ENCODE data around the gene TREML1.

TREML1 gene

GRCh38 chr6:41177695-41178094, 23.5 kb upstream of the TREML1 start:
- DNase-seq (ENCODE audit: low spot score): no peak

DNA sequence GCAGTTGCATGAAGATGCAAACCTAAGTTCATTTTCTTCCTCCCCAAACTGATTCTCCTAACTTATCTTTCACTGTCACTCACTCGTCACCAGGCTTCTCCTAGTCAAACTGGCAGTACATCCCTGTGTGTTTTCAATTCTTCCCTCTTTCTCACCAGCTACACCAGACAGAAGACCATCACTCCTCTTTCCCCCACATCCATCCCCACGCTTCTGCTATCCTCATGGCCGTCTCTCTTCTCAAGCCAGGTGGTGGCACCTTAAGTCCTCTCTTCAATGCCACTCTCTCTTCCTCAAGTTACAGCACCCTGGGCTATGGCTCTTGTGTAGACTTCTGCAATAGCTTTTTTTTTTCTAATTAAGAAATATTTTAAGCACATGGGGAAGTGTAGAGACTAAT, 23.1 kb upstream of the TREML1 start:
- no peak for DNase-seq (ENCODE audit: low spot score)

DNA sequence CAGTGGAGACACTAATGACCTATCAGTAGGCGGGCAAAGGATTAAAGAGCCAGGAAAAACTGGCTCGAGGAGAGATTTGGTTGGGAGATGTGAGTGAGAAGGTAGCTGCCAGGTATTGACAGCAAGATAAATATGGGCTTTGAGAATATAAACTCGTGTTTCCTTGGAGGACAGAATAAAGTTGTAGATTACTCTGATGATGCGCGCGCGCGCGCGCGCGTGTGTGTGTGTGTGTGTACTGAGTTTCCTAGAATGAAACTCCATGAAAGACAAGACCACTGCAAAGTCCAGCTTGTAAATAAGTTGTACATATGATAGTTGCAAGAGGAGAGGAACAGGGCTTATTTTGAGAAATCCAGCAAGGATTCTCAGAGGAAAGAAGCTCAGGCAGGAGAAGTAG, 22.0 kb upstream of the TREML1 start:
- DNase-seq (ENCODE audit: low spot score): no peak

DNA sequence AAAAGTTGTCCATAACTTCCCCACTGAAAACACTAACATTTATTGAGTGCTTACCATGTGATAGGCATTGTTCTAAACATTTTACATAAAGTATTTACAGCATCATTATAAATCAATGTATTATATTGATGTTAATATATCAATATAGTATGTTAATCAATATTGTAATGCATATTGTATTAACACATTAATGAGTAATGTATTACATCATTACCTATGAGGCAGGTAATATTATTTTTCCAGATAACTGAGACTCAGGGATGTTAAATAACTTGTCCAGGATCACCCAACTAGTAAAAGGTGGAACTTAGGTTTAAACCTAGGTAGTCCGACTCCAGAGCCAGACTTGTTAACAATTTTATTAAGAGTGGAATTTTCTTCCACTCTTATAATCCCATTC, 20.9 kb upstream of the TREML1 start:
- DNase-seq (ENCODE audit: low spot score): no peak

- no peak for DNase-seq (ENCODE audit: low spot score)
These were observed 20.5 kb upstream of the TREML1 start for GRCh38 chr6:41174610-41175009.

GRCh38 chr6:41171908-41172307, 17.8 kb upstream of the TREML1 start:
- no peak for DNase-seq (ENCODE audit: low spot score)

DNA sequence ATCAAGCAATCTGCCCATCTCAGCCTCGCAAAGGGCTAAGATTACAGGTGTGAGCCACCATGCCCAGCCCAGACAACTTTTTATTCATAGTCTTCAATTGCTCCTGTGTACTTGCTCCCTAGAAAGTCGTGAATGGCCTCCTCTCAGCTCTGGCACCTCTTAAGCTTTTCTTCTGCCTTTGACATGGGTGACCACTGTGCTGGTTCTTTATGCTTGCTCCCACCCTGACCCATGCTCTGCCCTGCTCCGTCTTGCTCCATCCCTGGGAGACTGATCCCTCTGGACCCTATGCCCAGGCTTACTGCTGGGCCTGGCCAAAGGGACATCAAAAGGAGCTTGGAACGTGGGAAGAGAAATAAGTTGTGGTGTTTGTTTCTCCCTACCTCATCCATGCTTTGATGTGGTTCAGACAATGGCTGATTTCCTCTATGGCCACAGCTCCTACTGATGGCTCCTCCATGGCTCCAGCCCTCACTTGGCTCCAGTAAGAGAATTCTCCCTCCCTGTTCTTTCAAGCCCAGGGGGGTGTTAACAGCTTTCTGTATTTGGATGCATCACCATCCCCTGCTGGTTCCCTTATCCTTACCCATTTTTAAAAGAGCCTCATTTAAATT, 16.5 kb upstream of the TREML1 start:
- no peak for DNase-seq (ENCODE audit: low spot score)

DNA sequence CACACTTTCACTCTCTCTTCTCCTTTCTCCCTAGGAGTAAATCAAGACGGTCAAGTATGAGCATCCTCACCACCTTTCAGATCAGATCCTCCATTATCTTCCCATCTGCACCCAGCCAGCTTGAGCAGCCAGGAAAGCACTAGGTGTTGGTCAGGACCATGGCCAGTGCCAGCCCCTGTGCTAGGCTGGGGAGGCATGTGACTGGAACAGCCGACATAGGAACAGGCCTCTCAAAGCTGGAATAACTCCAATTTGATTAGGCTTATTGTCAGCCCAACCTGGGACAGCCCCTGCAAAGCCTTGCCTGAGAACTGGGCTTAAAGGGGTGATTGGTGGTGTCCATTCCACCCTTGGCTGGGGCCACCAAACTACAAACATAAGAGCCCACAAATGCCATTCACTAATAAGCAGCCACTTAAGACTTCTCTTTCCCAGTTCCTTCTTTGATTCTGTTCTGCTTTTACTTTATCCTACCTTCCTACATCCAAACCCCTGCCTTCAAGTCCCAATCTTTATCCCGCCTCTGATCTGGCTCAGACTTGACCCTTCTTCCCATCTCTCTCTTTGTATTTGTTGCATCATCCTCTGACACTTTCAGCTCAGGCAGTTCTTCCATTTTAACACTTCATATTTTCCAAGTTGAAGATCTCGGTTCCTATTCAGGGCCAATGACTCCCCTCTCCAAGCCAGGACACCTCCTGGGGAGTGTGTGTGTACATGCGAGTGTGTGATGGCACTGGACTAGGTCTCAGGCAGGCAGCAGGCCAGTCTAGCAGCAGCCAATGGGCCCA, 13.2 kb upstream of the TREML1 start:
- DNase-seq (ENCODE audit: low spot score): peak; percentile 73

- DNase-seq (ENCODE audit: low spot score): no peak
These were observed 10.5 kb upstream of the TREML1 start for GRCh38 chr6:41164551-41165120.

- DNase-seq (ENCODE audit: low spot score): no peak
These were observed 9.2 kb upstream of the TREML1 start for GRCh38 chr6:41163419-41163717.

DNA sequence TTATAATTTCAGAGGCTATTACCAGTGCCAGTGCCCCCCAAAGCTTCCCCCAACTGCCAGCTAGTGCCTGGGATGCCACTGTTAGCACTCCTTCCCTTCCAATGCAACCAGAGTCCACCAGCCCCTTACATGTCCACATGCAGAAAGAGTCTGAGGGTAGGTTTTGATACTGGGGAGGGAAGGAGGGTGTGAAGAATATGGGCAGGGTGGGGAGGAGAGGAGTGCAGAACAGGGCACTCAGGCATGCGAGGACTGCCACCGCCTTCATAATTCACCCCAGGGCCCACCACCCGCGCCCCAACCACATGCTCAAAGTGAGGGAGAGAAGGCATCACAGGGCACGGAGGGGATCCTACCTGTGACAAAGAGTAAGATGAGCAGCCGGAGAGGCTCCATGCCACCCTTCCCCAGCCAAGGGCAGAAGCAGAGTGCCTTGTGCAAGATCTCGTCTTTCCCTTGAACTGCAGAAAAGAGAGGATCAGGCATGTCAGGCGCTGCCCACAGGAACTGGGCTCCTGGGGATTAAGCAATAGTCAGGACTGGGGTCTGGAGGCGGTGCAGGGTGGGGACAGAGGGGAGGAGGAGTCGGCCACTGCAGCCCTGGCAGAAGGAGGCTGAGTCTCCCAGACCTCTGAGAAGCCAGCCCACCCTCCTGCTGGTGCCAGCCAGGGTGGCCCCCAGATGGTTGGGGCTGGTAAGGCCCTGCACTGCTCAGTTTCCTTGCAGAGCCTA, 8.7 kb upstream of the TREML1 start, which contains the start of gene TREM2:
Gene TREM2, minus strand, starts transcription at position 430 of the 732 bp plus-strand sequence. Its CDS starts 34 bp downstream, at position 396.
- DNase-seq (ENCODE audit: low spot score): no peak

DNA sequence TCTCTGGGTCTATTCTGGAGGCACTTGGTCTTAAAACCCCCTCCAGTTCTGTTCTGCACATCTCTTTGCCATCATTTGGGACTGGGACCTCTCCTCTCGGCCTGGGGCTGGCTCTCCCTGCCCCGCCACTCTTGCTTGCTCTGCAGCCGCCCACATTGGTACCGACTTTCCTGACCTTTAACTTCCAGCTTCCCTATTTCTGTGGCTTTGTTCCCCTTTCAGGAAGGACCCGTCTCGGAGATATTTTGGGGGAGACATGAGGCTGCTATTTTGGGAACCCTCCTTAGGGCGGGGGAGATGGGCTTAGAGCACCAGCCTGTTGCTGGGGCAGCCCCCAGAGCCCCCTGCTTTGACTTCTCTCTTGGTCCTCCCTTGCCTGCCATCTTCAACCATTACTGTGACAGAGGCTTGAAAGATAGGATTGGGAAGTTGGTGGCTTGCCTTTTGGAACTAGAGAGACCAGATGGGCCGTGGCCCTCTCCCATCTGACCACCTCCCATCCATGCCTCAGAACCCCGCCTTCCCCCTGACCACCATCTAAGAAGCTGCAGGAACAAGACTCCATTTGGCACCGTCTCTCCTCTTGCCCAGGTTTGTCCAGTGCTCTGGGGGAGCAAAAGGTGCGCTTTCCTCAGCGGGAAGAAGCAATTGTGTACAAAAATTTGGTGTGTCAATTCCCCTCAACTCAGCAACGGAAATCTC, 7.9 kb upstream of the TREML1 start:
- no peak for DNase-seq (ENCODE audit: low spot score)

DNA sequence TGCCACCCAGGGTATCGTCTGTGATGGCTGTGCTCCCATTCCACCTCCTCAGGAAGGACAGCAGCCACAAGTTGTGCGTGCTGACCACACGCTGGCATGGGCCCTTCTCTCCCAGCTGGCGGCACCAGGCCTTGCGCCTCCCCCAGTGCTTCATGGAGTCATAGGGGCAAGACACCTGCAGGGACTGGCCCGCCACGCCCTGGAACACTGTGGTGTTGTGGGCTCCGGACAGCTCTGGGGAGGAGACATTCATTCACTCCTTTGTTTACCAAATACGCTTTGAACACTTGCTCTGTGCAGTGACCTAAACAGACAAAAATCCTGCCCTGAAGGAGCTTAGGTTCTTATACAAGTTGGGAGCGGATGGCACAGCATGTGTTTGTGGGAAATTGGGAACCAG, 7.2 kb upstream of the TREML1 start:
- DNase-seq (ENCODE audit: low spot score): no peak

GRCh38 chr6:41160933-41161332, 6.8 kb upstream of the TREML1 start:
- no peak for DNase-seq (ENCODE audit: low spot score)

DNA sequence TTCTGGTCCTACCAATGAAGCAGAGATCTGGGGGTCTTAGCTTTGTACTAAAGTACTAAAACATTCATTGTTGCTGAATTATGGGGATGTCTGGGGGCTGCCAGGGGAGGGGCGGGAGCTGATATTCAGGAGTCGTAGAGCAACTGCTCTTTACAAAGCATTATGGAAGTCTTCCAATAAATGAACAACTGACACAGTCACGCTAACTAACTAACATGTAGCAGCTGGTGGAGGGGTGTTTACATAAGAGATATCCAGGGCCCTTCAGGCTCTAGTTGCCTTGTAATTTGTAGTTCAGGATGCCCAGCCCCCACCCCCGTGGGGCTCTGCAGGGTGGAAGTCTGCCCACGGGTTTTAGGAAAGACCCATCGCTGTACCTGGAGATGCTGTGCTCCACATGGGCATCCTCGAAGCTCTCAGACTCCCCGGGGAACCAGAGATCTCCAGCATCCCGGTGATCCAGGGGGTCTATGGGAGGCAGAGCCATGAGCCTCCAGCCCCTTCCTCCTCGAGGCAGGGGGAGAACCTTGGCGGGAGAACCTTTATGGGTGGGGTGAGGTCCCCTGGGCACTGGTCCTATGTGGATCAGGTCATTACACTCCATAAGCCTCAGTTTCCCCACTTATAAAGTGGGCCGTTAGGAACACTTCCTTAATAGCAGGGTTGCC, 5.4 kb upstream of the TREML1 start:
- no peak for DNase-seq (ENCODE audit: low spot score)

- DNase-seq (ENCODE audit: low spot score): no peak
These were observed 3.2 kb upstream of the TREML1 start for GRCh38 chr6:41157323-41157722.

DNA sequence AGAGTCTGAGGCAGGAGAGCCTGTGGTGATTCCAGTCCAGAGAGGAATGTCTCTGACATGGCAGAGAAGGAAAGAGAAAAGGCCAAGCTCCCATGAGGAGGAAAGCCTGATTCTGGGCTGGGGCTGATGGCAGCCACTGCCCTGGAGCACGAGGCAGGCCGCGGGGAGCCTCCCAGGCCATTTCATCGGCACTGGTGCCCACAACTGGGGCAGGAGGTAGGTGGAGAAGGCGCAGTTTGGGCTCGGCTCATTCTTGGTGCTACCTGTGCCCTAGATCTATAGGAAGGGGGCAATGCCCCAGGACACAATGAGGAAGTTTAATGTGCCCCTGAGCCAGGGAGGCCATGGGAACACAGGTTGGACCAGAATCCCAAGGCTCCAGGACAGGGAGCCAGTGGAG, 2.6 kb upstream of the TREML1 start:
- no peak for DNase-seq (ENCODE audit: low spot score)

- DNase-seq (ENCODE audit: low spot score): no peak
These were observed 1.9 kb upstream of the TREML1 start for GRCh38 chr6:41156001-41156400.

- no peak for DNase-seq (ENCODE audit: low spot score)
These were observed 1.1 kb upstream of the TREML1 start for GRCh38 chr6:41155132-41155805.

GRCh38 chr6:41153451-41153850, 696 bp downstream of the TREML1 start:
- DNase-seq (ENCODE audit: low spot score): no peak

GRCh38 chr6:41150671-41151070, 3.5 kb downstream of the TREML1 start:
- no peak for DNase-seq (ENCODE audit: low spot score)
